Gastroesophageal sphincter (tissue), 4 donors: ENCODE measurements around the gene LIMCH1. TPM values are rescaled to one million over a fixed set of nuclear protein-coding genes. Genes with fewer than 3 reads are reported as not detected.
A peak's percentile ranks its signal among the peaks of the same experiment; 100 is the strongest.

ENCODE experiments used
- ATAC-seq: fragments of 150-250 bp; one replicate; pipeline ENCODE4 v1.9.1; 2016; ENCODE audit warnings: mild to moderate bottlenecking, moderate library complexity
- H3K27ac ChIP-seq, 4 donors: fragments of 200-600 bp; sonication (generic) in 3 of 4; 1 replicate in 3 of 4; 2 replicates in 1 of 4; pipeline ENCODE4 v1.5.1; 2016 to 2019
- H3K27me3 ChIP-seq: fragments of 200-600 bp; sonication (generic); one replicate; pipeline ENCODE4 v1.5.1; 2019
- H3K36me3 ChIP-seq, 2 donors: fragments of 200-600 bp; sonication (generic); one replicate each; pipeline ENCODE4 v1.5.1; 2019; ENCODE audit warnings: control low read depth in 1 of 2
- H3K4me1 ChIP-seq, 3 donors: fragments of 200-600 bp; sonication (generic); 1 replicate in 2 of 3; 2 replicates in 1 of 3; pipeline ENCODE4 v1.5.1; 2016 to 2019; ENCODE audit warnings: control low read depth in 2 of 3
- H3K4me3 ChIP-seq, 2 donors: fragments of 200-600 bp; sonication (generic); one replicate each; pipeline ENCODE4 v1.5.1; 2019; ENCODE audit warnings: mild to moderate bottlenecking in 1 of 2, moderate library complexity in 1 of 2
- H3K9me3 ChIP-seq, 3 donors: fragments of 200-600 bp; sonication (generic); one replicate each; pipeline ENCODE4 v1.5.1; 2017 to 2019; ENCODE audit warnings: control low read depth in 2 of 3
- EP300 ChIP-seq: sonication (generic); formaldehyde crosslinking; IDR thresholded peaks from one replicate; pipeline ENCODE4 v1.6.1; 2017; ENCODE audit warnings: antibody characterized with exemption, mild to moderate bottlenecking
- POLR2A ChIP-seq, 2 donors: fragments of 450-650 bp; IDR thresholded peaks; one replicate each; pipeline ENCODE4 v1.6.1; 2017; ENCODE audit warnings: antibody characterized with exemption in 2 of 2, mild to moderate bottlenecking in 2 of 2, moderate library complexity in 1 of 2
- POLR2AphosphoS5 ChIP-seq: sonication (generic); formaldehyde crosslinking; IDR thresholded peaks from one replicate; pipeline ENCODE4 v1.6.1; 2017; ENCODE audit warnings: antibody characterized with exemption
- WGBS, 2 donors: methylation state at CpG; one replicate each; pipeline ENCODE4 v1.1.5; 2018; ENCODE audit warnings: low coverage in 1 of 2; 5-methylcytosine and 5-hydroxymethylcytosine counted together
- total RNA-seq, 4 donors: library from RNA; depleted of rRNA; stranded (reverse); fragments of >200 nt; gene quantifications; one replicate each; pipeline ENCODE4 v1.1.0, GENCODE V29; 2016
- TF ChIP-seq, protein P1 (sequence below), 4 experiments: fragments of 200-600 bp in 2 of 4; fragments of 450-650 bp in 2 of 4; sonication (generic) in 1 of 4; IDR thresholded peaks; one replicate each; pipeline ENCODE4 v1.5.1; 2017 to 2019; ENCODE audit warnings: antibody characterized with exemption in 4 of 4, mild to moderate bottlenecking in 2 of 4, moderate library complexity in 2 of 4

The LIMCH1 gene
- total RNA-seq, 4 donors from 2014 or later: 9.8 to 82.9 (median 63.1) TPM

GRCh38 chr4:41687971-41688370 is 150.0 kb downstream of the LIMCH1 start:
- WGBS, 2 donors: 82 to 100% methylated on average over 1 to 5 of the region's 5 CpGs
- ATAC-seq: no peak
- TF ChIP-seq POLR2AphosphoS5: no peak
- no peak for TF ChIP-seq EP300
- TF ChIP-seq POLR2A (IDR thresholded peaks at IDR 0.05): no peak
- TF ChIP-seq, protein P1, sequence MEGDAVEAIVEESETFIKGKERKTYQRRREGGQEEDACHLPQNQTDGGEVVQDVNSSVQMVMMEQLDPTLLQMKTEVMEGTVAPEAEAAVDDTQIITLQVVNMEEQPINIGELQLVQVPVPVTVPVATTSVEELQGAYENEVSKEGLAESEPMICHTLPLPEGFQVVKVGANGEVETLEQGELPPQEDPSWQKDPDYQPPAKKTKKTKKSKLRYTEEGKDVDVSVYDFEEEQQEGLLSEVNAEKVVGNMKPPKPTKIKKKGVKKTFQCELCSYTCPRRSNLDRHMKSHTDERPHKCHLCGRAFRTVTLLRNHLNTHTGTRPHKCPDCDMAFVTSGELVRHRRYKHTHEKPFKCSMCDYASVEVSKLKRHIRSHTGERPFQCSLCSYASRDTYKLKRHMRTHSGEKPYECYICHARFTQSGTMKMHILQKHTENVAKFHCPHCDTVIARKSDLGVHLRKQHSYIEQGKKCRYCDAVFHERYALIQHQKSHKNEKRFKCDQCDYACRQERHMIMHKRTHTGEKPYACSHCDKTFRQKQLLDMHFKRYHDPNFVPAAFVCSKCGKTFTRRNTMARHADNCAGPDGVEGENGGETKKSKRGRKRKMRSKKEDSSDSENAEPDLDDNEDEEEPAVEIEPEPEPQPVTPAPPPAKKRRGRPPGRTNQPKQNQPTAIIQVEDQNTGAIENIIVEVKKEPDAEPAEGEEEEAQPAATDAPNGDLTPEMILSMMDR (IDR thresholded peaks at IDR 0.05): no peak
- Histone ChIP-seq H3K36me3 (peaks cover 0 to 95% of the 10 kb centered on the region in 2 donors), H3K9me3 (no peaks in the 10 kb centered on the region), H3K27me3 (no peaks in the 10 kb centered on the region), H3K4me3 (no peak overlapping the region), H3K27ac (no peak overlapping the region), H3K4me1 (no peaks in the 10 kb centered on the region)

GRCh38 chr4:41692717-41693345 is 154.9 kb downstream of the LIMCH1 start:
- H3K4me1 ChIP-seq: no peaks in the 10 kb centered on the region
- no peak for TF ChIP-seq POLR2A (IDR thresholded peaks at IDR 0.05)
- TF ChIP-seq, protein P1 (IDR thresholded peaks at IDR 0.05): peak; percentile 60 to 82 (median 62)
- H3K27me3 ChIP-seq: no peaks in the 10 kb centered on the region
- H3K27ac ChIP-seq: no peak overlapping the region
- peak; percentile 66 for ATAC-seq
- peaks cover 0 to 61% of the 10 kb centered on the region in 2 donors for H3K36me3 ChIP-seq
- H3K9me3 ChIP-seq: no peaks in the 10 kb centered on the region
- no peak overlapping the region for H3K4me3 ChIP-seq
- WGBS, 2 donors: 34 to 53% methylated on average over 6 to 12 of the region's 12 CpGs

DNA sequence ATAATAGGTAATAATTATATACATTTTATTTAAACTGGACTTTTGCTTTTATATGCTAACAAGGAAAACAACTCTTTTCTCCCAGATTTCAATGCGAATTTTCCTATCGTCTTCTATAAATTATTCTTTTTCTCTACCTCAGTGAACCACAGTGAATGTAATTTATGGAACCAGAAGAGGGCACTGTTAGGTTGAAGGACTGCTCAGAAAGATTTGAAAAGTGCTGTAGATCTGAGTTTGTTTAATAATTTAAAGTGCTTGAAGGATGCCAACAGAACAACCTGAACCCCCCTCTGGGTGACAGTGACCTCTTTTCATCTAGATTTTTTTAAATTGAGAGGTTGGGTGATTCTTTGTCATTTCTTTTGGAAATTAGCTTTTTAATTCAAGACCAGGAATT is 155.7 kb downstream of the LIMCH1 start:
- peaks cover 0 to 61% of the 10 kb centered on the region in 2 donors for H3K36me3 ChIP-seq
- TF ChIP-seq EP300: no peak
- no peak for TF ChIP-seq POLR2AphosphoS5
- TF ChIP-seq POLR2A (IDR thresholded peaks at IDR 0.05): no peak
- TF ChIP-seq, protein P1 (IDR thresholded peaks at IDR 0.05): peak in 1 of 4 experiments; percentile 33
- no peaks in the 10 kb centered on the region for H3K4me1 ChIP-seq
- no peaks in the 10 kb centered on the region for H3K9me3 ChIP-seq
- 27 to 28% methylated on average over 2 of the region's 2 CpGs for WGBS, 2 donors
- no peaks in the 10 kb centered on the region for H3K27me3 ChIP-seq
- no peak overlapping the region for H3K27ac ChIP-seq
- ATAC-seq: no peak
- H3K4me3 ChIP-seq: no peak overlapping the region

- no peaks in the 10 kb centered on the region for H3K27me3 ChIP-seq
- no peak for ATAC-seq
- WGBS, 2 donors: 84 to 86% methylated on average over 3 of the region's 3 CpGs
Measured at GRCh38 chr4:41696131-41696530, 158.2 kb downstream of the LIMCH1 start.

GRCh38 chr4:41696763-41697162 is 158.8 kb downstream of the LIMCH1 start:
- Histone ChIP-seq H3K27ac (no peak overlapping the region), H3K36me3 (peaks cover 0 to 32% of the 10 kb centered on the region in 2 donors), H3K9me3 (no peaks in the 10 kb centered on the region), H3K4me1 (no peaks in the 10 kb centered on the region), H3K27me3 (no peaks in the 10 kb centered on the region), H3K4me3 (no peak overlapping the region)
- TF ChIP-seq, protein P1 (IDR thresholded peaks at IDR 0.05): no peak
- TF ChIP-seq POLR2A (IDR thresholded peaks at IDR 0.05): no peak
- TF ChIP-seq EP300: no peak
- TF ChIP-seq POLR2AphosphoS5: no peak
- ATAC-seq: no peak
- 64 to 68% methylated on average over 4 of the region's 4 CpGs for WGBS, 2 donors

More at GRCh38 chr4:41696131-41696530, 158.2 kb downstream of the LIMCH1 start:
- Histone ChIP-seq H3K9me3 (no peaks in the 10 kb centered on the region), H3K4me1 (no peaks in the 10 kb centered on the region), H3K27ac (no peak overlapping the region), H3K36me3 (peaks cover 0 to 38% of the 10 kb centered on the region in 2 donors), H3K4me3 (no peak overlapping the region)
- no peak for TF ChIP-seq POLR2AphosphoS5
- TF ChIP-seq EP300: no peak
- no peak for TF ChIP-seq POLR2A (IDR thresholded peaks at IDR 0.05)
- TF ChIP-seq, protein P1 (IDR thresholded peaks at IDR 0.05): no peak
